ENCODE results near the gene MYLK2.
"Not testable (repeated sequence)": the region's sequence is repeated elsewhere in the genome, so short reads cannot be mapped to it uniquely, and the experiment has no call there.

MYLK2 gene

DNA sequence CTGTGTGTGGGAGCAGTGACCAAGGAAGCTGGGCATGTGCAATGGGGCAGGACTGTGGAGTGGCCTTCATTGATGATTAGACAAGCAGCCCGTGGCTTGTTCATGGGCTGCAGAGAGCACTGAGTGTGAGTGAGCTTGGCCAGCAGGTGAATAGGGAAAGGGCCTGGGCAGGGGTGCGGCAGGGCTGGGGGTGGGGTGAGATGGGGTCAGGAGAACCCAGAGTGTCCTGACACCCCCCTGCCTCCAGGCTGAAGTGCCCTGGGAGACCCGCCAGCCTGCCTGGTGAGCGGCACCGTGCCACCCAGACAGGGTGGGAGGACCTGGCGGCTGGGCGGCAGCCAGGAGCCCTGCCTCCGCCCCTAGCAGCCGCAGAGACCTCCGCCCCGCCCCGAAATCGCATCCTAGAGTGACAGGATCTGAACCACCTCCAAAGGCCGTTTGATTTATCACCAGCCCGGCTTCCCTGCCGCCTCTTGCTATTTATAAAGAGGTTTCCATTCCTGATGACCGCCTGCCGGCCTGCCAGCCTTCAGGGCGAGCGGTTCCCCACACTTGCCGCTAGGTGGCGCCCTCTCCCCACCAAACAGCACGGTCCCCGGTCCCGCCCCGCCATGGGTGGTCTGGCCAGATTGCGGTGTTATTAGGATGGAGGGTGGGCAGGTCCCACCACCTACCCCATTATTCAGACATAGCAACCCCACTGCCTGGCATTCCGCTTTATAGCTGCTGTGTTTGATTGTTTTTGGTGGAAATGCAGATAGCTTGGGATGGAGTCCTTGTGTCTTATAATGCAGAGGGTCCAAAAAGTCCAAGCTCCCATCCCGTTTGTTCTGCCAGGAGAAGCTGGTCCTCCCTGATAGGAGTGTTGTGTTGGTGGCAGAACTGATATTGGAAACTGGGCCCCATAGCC is 3.5 kb downstream of the MYLK2 start:
- H3K27ac ChIP-seq = peak overlapping the region; percentile 64 to 90
- peak; percentile 90 for DNase-seq (ENCODE audit: low spot score)
- H3K4me3 ChIP-seq = peak overlapping the region; percentile 52
- peak; percentile 92 for TF ChIP-seq CTCF (IDR thresholded peaks at IDR 0.05)

- no peak for TF ChIP-seq CTCF (IDR thresholded peaks at IDR 0.05)
- peak overlapping the region; percentile 52 for H3K4me3 ChIP-seq
- no peak for DNase-seq (ENCODE audit: low spot score)
- H3K27ac ChIP-seq = peak overlapping the region; percentile 64 to 90
These were observed 4.4 kb downstream of the MYLK2 start for GRCh38 chr20:31823360-31824124.

DNA sequence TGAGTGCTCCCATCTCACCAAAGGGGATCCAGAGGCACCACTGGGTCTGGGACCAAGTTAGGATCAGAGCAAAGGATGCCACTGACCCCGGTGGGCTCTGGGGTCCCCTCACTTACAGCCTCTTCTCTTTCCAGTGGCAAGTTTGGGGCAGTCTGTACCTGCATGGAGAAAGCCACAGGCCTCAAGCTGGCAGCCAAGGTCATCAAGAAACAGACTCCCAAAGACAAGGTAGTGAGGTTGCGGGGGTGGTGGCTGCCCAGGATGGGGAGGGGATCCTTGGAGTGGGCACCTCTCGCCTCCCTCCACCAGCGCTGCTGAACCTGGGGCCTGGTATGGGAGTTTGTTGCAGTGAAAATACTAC is 4.9 kb downstream of the MYLK2 start:
- no peak for TF ChIP-seq CTCF (IDR thresholded peaks at IDR 0.05)
- Histone ChIP-seq H3K4me3 (no peak overlapping the region), H3K27ac (peak overlapping the region in 1 of 2 donors; percentile 90)
- no peak for DNase-seq (ENCODE audit: low spot score)

- Histone ChIP-seq H3K27ac (no peak overlapping the region), H3K4me3 (no peak overlapping the region)
- no peak for TF ChIP-seq CTCF (IDR thresholded peaks at IDR 0.05)
- DNase-seq (ENCODE audit: low spot score) = no peak
These were observed 5.6 kb downstream of the MYLK2 start for GRCh38 chr20:31824554-31825313.

DNA sequence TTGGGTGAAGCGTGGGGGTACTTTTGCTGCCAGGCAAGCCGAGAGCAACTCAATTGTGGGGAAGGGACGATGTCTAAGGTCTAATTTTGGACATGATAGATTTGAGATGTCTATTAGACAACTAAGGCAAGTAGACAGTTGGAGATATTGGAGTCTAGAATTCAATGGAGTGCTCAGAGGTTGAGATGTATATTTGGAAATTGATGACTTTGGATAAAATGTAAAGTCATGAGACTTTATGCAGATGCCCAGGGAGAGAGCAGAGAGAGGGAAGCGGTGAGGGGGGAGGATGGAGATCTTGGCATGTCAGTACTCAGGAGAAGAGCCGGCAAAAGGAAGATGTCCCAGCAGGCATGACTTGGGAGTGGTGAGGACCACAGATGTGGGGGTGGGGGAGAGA is 6.9 kb downstream of the MYLK2 start:
- Histone ChIP-seq H3K27ac (no peak overlapping the region), H3K4me3 (no peak overlapping the region)
- no peak for TF ChIP-seq CTCF (IDR thresholded peaks at IDR 0.05)
- no peak for DNase-seq (ENCODE audit: low spot score)

DNA sequence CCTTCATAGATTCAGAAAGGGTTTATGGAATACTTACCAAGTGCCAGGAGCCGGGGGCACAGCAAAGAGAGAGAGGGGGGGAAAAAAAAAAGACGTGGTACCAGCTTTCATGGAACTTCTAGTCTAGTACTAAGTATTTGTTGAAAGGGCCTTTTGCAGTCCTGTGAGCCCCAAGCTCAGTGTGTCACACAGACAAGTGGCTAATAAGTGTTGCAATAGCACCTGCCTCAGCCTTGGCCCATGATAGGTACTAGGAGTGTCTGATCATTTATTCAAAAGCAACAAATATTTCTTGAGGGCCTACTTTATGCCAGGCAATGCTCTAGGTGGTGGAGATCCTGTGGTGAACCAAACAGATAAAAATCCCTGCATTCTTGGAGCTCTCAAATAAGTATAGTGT is 7.9 kb downstream of the MYLK2 start:
- Histone ChIP-seq H3K27ac (no peak overlapping the region), H3K4me3 (no peak overlapping the region)
- TF ChIP-seq CTCF (IDR thresholded peaks at IDR 0.05) = no peak
- DNase-seq (ENCODE audit: low spot score) = no peak

- not testable (repeated sequence) for H3K27ac ChIP-seq; DNase-seq (ENCODE audit: low spot score); H3K4me3 ChIP-seq
These were observed 8.9 kb downstream of the MYLK2 start for GRCh38 chr20:31828016-31828415.

All from coronary artery (tissue), 2 donors.